KOPT-K1 (cell line): ENCODE data around the gene PREX1.
"Not testable (repeated sequence)": the region's sequence is repeated elsewhere in the genome, so short reads cannot be mapped to it uniquely, and the experiment has no call there.

Experiments
- H3K27ac ChIP-seq: fragments of 200-600 bp; sonication (generic); 2 replicates; pipeline ENCODE4 v1.5.1; 2016; ENCODE audit warnings: antibody characterized with exemption, mild to moderate bottlenecking, low read depth, low read length; ENCODE audit not compliant: poor library complexity, severe bottlenecking
- H3K36me3 ChIP-seq: fragments of 200-600 bp; sonication (generic); 2 replicates; pipeline ENCODE4 v1.5.1; 2017; ENCODE audit warnings: antibody characterized with exemption, mild to moderate bottlenecking, low read length, moderate library complexity; ENCODE audit not compliant: insufficient read depth
- H3K9me3 ChIP-seq: fragments of 200-600 bp; sonication (generic); 2 replicates; pipeline ENCODE4 v1.5.1; 2017; ENCODE audit warnings: antibody characterized with exemption, low read length, mild to moderate bottlenecking; ENCODE audit not compliant: insufficient read depth, poor library complexity, severe bottlenecking

PREX1 gene

DNA sequence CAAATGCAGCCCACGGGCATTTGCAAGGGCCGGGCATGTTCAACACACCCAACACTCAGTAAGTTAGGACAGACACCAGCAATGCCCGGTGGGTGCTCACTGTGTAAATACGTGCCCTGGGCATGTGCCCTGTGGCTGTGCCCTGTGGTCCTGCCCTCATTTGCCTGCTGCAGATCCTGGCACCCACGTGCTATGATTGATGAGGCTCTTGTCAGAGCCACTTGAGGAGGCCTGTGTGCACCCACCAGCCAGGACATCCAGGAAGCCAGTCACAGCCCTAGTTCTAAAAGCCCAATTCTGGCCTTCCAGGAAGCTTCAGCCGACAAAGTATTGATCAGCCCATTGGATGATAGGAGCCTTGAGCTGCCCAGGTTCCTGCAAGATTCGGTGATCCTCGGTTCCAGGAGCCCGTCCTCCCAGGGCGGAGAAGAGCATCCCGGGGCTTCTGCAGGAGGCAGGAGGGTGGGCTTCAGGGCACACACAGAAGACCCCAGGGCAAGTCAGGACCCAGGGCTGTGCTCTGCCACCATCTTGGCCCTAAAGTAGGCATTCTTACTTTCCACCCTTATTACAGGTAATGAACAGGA is 223.9 kb downstream of the PREX1 start:
- H3K36me3 ChIP-seq: no peaks in the 10 kb centered on the region
- H3K9me3 ChIP-seq: no peaks in the 10 kb centered on the region
- H3K27ac ChIP-seq: no peak overlapping the region

DNA sequence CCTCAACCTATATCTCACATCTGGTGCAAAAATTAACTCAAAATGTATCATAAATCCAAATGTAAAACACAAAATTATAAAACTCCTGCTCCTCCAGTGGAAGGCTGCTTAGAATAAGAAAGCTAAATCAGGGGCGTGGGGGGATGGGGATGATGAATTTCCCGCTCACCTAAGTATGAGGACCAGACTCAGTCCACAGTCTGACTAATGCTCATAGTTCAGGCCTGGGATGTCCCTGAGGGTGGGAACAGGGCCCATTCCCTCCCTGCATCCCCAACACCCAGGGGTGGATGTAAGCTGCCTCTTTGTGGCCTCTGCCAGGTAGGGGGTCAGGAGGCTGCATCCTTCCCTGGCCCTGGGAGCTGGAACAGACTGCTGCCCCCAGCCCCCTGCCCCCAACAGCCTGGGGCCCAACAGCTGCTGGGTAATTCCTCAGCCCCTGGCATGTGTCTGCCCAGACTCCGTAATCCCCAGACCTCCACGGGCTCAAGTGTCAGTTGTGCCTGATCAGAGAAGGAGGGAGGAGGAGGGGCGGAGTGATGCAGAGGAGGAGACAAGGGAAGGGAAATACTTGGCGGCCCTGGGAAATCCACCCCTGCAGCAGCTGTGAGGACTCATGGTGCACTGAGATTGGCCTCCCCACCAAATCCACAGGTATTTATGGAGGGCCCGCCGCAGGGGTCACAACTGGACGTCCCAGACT is 224.5 kb downstream of the PREX1 start:
- H3K27ac ChIP-seq: no peak overlapping the region
- no peaks in the 10 kb centered on the region for H3K9me3 ChIP-seq

DNA sequence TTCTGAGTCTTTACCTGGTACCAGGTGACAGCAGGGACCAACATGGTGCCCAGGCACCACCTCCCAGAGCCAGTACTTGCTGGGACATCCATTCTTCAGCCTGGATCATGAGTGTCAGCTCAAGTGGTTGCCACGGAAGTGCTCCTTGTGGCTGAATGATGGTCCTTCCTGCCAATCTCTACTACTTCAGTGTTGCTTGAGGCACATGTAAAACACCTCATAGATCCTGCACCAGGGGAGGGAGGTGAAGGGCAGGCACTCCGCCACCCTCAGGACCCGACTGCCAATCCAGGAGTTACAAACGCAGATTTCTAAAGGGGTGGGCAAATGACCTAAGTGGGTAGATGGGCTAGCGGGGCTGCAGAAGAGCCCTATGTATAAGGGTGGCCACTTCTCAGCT is 226.0 kb downstream of the PREX1 start:
- no peaks in the 10 kb centered on the region for H3K36me3 ChIP-seq
- H3K9me3 ChIP-seq: no peaks in the 10 kb centered on the region
- H3K27ac ChIP-seq: no peak overlapping the region

More for the DNA sequence above, 224.5 kb downstream of the PREX1 start:
- no peaks in the 10 kb centered on the region for H3K36me3 ChIP-seq

DNA sequence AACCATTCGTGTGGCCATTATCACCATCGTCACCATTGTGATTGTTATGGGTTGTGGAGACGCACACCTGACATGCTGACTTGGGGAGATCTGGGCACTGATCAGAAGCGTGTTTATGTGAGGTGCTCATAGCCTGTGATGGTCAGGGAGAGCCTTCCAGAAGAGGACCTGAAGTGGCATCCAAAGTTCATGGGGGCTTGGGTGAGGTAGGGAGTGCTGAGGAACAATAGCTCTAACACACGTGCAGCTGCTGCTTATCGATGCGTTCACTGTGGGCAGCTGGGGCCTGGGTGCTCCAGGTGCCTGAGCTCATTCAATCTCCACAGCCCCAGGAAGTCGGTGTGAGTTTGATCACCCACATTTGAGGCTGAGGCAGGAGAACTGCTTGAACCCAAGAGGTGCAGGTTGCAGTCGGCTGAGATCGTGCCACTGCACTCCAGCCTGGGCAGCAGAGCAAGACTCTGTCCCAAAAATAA is 227.3 kb downstream of the PREX1 start:
- Histone ChIP-seq H3K9me3 (no peaks in the 10 kb centered on the region), H3K27ac (no peak overlapping the region), H3K36me3 (no peaks in the 10 kb centered on the region)

DNA sequence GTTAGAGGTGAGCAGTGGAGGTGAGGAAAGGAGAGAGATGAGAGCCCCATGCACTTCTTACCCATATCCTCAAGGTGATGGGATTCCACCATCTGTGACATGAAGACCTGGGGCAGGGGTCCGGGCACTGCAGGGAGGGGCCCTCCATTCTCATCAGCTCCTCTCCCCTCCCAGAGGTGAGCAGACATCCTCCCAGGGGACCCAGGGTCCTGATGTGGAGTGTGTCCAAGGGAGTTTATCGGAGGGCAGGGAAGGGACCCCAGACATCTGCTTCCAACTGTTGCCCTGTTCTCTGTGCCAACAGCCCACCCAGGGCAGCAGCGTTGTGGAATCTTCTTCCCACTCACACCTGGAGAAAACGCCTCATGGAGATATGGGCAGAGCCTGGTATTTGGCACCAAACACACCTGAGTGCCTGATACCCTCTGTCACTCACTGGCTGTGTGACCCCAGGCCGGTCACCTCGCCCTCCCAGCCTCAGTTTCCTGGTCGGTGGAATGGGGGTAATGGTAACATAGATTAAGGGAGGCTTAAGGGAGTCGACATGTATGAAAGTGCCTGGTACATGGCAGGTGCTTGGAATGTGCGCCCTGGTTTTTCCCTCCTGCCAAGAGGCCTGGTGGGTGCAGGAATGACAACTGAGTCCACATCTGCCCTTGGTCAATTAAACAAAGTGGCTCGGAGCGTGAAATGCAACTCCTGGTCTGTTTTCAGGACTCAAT is 227.9 kb downstream of the PREX1 start:
- H3K27ac ChIP-seq: no peak overlapping the region
- no peaks in the 10 kb centered on the region for H3K36me3 ChIP-seq

DNA sequence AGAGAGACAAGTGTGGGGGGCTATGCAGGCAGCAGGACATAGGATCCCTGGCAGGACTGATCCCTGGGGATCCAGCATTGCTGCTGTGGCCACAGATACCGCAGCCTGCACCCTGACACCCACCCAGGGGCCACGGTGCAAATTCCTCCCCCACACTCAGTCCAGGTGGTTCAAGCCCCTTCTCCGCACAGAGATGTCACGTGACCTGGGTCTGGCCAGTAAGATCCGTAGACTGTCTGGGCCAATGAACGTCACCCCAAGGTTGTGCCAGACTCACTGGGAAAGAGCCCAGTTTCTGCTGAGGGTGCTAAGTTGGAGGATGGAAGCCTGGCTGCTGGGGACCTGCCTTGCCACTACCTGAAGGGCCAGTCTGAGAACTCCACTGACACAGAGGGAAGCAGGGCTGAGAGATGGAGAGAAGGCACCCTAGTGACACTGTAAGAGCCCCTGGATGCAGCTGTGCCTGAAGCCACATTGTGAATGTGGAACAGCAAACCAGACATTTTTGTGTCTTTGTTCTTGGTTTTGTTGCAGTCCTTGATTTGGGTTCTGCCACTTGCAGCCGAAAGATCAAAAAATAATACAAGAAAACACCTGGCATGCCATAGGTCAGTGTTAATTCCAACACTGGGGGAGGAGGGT is 228.6 kb downstream of the PREX1 start:
- Histone ChIP-seq H3K9me3 (no peaks in the 10 kb centered on the region), H3K36me3 (no peaks in the 10 kb centered on the region), H3K27ac (no peak overlapping the region)

More for the DNA sequence above, 227.9 kb downstream of the PREX1 start:
- no peaks in the 10 kb centered on the region for H3K9me3 ChIP-seq

DNA sequence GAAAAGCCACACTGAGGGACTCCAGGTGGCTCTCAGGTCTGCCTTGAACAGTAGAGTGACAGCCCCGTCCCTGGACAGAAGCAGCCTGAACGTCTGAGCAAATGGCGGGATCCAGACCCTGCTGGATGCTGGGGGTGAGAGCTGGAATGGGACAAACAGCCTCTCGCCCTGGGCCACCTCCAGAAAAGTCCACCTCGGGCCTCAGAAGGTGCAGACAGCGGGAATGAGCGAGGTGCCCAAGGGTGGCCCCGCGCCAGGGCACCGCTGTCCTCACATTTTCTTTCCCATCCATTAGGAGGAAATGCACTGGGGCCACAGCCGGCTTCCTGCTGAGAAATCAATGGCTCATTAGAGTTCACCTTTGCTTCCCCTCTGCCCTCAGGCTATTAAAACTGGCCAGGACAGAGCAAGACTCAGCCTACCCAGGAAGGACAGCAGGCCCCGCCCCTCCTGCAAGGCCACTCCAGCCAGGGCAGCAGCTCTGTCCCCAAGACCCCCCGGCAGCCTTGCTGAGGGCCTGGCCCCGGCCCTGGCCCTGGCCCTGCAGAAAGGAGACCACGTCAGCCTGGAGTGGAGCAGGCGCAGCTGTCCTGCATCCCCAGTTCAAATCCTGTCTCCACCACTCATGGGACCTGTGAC is 229.4 kb downstream of the PREX1 start:
- not testable (repeated sequence) for H3K9me3 ChIP-seq, H3K36me3 ChIP-seq, H3K27ac ChIP-seq

DNA sequence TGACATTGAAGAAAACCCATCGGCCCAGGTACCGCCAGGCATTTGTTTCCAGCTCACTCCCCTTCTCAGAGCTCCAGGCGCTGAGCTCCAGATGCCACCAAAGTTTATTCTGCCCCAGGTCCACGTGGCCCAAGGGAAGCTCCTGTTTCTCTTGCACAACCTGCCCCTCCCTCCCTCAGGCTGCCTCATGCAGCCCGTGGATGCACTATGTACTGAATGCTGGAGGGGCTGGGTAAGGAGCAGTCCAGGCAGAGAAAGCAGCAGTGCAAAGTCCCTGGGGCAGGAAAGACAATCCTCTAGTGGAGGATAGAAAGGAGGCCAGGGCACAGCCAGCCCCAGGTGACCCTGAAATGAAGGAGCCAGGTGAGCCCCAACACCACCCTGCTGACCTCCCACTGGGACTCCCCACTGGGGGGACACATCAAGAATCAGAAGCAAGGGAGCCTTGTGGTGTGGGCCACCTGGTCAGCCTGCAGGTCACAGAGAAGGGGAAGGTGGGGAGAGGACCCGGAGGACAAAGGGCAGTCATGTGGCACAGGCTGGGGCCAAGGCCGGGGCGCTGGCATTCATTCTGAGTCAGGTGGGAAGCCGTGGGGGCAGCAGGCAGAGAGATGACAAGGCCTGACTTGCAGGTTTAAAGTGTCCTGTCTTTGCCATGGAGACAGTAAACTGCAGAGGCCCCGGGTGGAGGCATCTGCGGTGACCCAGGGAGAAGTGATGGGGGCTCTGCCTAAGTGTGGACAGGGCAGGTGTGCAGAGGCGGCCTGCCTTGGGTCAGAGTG is 230.1 kb downstream of the PREX1 start:
- Histone ChIP-seq H3K27ac (no peak overlapping the region), H3K9me3 (no peaks in the 10 kb centered on the region), H3K36me3 (no peaks in the 10 kb centered on the region)

DNA sequence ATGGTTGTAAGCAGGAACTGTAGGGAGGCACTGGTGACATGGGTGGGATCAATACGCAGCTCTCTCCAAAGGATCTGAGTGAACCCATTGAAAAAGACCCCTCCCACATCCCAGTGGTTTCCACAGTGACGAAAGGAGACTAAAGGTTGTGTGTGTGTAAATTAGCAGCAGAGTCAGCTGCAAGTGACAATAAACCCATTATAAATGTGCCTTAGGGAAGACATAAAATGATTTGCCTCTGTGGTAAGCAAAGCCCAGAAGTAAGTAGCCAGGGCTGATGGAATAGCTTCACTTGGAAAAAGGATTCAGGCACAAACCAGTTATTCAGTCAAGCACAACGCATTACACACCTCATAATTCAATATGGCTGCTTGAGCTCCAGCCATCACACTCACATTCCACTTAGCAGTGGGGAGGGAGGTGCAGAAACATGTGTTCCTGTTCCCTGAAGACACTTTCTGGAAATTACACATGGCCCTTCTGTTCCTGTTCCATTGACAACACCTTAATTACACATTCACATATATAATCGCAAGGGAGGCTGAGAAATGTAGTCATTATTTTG is 231.4 kb downstream of the PREX1 start:
- H3K27ac ChIP-seq: no peak overlapping the region
- no peaks in the 10 kb centered on the region for H3K36me3 ChIP-seq
- H3K9me3 ChIP-seq: no peaks in the 10 kb centered on the region

DNA sequence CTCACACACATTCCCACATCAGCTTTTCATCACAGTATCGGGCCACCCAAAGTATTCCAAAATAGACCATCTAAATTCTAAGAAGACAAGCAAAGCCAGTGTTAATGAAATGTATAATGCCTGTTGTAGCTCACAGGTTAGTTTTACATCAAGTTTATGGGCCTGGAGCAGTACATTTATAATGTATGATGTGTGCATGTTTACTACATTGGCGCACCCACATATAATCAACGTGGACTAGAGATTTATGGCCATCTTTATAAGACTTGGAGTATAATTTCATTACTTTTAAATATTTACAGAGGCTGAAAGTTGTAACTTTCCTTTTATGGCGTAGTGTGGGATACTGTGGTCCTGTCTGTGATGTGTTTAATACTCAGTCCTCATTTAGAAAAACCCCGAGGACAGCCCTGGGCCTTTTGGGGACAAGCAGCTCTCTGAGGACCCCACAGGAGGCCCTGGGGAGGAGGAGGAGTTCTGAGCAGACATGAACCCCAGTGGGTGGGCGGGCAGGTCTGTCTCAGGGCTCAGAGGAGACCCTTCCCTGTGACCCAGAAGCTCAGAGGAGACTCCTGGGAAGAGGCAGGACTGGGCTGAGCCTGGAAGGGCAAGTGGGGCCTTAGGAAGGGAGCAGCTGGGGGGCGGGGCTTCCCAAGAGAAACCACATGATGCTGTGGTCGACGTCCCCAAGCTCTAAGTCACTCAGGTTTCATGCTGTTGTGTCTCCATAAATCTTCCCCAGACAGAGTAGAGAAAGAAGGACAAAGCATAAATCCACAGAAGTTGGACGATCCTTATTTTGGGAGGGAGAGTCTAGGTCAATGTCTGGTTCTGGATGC is 232.1 kb downstream of the PREX1 start:
- no peaks in the 10 kb centered on the region for H3K36me3 ChIP-seq
- H3K9me3 ChIP-seq: no peaks in the 10 kb centered on the region
- H3K27ac ChIP-seq: no peak overlapping the region

DNA sequence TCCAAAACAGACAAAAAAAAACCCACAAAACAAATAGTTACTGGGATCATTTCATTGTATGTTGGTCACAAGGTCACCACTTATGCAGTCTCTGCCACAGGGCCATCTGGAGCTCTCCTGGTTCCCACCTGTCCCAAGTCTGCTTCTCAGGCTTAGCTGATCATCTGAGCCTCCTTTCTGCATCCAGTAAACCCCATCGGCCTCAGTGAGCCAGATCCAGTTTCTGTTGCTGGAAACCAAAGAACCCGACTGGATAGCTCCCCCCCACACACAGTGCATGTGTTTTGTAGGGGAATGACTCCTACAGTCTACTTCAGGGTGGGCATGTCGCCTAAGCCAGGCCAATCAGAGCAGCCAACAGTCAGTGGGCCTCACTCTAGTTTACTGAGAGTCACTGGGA is 233.3 kb downstream of the PREX1 start:
- H3K36me3 ChIP-seq: no peaks in the 10 kb centered on the region
- no peaks in the 10 kb centered on the region for H3K9me3 ChIP-seq
- H3K27ac ChIP-seq: no peak overlapping the region

DNA sequence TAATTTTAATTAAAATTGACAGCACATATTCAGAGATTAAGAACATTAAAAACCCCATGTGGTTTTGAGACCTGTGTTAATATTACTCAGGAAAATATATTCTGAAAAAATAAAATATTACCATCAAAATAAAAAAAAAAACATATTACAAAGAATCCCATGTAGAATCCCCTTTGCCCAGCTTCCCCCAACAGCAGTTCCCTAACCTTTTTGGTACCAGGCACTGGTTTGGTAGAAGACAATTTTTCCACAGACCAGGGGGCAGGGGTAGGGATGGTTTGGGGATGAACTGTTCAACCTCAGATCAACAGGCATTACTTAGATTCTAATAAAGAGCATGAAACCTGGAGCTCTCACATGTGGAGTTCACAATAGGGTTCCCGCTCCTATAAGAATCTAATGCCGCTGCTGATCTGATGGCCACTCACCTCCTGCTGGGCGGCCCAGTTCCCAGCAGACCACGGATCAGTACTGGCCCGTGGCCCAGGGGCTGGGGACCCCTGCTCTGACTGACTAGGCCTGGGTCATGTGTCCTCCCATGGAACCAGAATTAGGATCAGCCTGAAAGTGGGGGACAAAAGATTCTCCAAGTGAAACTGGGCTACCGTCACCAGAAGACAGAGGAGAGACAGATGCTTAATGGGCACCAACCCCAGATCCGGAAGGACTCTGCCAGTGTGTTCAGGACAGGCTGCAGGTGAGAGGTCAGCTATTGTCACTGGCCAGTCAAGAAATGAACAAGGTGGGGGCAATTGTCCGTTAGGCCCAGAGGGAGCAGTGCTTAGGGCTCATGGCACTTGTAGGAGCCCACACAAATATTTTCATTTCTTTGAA is 235.5 kb downstream of the PREX1 start:
- Histone ChIP-seq H3K27ac (no peak overlapping the region), H3K9me3 (no peaks in the 10 kb centered on the region), H3K36me3 (no peaks in the 10 kb centered on the region)

DNA sequence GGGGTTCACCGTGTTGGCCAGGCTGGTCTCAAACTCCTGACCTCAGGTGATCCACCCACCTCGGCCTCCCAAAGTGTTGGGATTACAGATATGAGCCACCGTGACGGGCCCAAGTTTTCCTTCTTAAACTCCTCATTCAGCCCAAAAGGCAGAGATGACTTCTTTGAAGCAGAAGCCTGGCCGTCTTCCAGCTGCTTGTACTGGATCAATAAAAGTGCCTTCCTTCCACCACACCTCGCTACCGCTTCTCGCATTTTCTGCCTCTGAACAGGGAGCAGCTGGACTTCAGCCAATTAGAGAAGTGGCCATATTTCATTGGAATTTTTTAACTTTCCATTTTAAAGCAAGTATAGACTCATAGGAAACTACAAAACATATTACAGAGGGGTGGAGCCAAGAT is 241.1 kb downstream of the PREX1 start:
- no peaks in the 10 kb centered on the region for H3K36me3 ChIP-seq
- H3K27ac ChIP-seq: no peak overlapping the region
- H3K9me3 ChIP-seq: no peaks in the 10 kb centered on the region
